SIG-M5 treated with dmso at 0.1 percent for 504 hours (cell line): ENCODE results near the gene BCL6.
A peak's percentile ranks its signal among the peaks of the same experiment; 100 is the strongest.

ENCODE experiments used
- DNase-seq: peaks from one replicate; lab custom pipeline; 2025; ENCODE audit not compliant: unreplicated experiment; lab: John Stamatoyannopoulos, UW

BCL6 gene

DNA sequence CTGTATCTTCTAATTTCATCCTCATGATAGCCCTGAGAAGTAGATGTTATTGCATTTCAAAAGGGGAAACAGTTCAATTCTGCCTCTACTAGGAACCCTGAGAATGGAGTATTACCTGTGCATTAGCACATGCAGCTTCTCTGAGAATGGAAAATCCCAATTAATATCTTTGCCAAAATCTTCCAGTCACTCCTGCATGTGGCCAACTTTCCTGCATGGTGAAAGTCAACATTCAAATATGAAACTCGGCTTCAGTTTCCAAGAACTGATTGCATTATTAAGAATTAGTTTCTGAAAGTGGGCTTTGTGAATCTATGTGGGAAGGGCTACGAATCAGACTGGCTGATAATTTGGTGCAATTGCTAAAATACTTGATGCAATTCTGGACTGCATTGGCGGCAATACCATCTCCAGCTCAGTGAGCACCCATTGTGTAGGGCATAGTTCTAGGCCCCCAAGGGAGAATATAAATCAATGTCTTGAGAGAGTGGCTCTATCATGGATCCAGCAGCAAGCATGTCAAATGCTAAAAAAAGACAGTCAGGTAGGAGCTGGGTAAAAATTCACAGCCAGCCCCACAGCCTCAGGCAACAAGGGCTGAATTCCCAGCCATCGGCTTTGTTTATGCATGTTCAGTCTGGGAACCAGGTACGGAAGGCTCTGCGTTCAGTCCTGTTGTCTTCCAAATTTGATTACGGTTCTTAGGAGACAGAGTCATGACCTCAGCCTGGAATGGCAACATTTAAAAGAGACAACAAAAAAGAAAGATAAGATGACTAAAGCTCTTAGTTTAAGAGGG is 18.8 kb upstream of the BCL6 start:
- no peak for DNase-seq

DNA sequence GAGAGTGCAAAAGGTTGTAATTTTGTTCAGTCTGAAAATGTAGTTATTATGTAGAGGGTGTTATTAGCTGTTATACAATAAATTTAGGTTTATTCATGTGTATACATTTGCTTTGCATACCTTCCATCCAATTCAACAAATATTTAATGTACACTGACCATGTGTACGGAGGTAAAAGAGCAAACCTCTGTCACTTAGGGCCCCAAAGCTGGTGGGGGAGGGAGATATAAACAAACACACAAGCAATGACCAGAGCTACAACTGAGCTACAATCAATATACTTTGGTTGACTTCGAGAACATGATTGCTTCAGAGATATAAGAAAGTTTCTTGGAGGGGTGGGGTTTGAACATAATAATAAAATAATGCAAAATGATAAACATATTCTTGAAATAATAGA is 17.5 kb upstream of the BCL6 start:
- DNase-seq = no peak

DNA sequence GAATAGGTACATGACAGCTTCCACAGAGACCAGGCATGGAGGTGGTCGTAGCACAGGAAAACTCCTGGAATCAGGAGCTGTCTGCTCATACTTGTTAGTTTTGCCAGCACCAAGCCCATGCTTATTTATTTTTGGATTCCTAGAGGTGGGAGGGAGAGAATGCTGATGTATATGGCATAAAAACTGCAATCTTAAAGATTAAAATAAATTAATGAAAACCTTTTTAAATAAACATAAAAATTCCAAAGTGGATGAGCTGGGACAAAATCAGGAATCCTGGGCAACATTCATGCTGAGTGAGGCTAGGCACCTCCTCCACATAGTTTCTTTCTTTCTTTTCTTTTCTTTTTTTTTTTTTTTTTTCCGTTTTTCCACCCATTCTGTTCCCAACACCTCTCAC is 14.3 kb upstream of the BCL6 start:
- DNase-seq = no peak

DNA sequence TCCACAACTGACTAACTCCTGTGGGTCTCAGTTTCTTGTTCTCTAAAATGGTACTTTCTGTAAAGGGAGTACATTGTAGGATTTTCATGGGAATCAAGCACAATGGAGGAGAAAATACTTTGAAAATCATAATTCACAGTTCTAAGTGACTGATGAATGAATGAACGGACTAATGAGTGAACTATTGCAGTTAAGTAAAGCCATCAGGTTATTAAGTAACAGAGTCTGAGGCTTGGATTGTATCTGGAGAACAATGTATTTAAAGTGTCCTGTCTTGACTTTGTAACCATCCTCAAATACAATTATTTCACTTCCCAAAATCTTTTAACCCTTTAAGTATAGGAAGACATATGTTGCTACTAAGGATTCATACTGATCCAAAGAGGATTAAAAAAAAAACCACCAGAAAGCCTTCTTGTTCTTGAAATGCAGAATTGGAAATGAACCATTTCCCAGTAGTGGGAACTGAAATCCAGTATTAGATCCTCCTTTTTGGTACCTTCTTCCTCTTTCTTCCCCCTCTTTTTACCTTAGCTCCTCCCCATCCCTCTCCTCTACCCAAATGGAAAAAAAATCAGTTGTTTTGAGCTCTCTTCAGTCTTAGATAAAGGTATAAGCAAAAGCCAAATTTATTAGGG is 13.2 kb upstream of the BCL6 start:
- peak; percentile 31 for DNase-seq

DNA sequence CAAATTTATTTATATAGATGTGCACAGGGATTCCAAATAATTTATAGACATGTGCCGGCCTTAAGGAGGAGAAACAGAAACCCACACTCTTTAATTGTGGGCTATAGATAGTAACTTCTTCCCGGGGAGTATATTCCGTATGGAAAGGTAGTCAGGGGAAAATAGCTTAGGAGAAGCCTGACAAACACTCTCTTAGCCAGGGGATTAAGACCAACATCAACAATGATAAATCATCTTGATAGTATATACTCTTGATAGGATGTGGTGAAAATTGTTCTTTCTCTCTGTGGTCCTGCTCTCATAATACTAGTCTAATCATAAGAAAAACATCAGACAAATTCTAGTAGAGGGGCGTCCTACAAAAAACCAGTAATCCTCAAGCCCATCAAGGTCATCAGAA is 8.2 kb upstream of the BCL6 start:
- DNase-seq = no peak

DNA sequence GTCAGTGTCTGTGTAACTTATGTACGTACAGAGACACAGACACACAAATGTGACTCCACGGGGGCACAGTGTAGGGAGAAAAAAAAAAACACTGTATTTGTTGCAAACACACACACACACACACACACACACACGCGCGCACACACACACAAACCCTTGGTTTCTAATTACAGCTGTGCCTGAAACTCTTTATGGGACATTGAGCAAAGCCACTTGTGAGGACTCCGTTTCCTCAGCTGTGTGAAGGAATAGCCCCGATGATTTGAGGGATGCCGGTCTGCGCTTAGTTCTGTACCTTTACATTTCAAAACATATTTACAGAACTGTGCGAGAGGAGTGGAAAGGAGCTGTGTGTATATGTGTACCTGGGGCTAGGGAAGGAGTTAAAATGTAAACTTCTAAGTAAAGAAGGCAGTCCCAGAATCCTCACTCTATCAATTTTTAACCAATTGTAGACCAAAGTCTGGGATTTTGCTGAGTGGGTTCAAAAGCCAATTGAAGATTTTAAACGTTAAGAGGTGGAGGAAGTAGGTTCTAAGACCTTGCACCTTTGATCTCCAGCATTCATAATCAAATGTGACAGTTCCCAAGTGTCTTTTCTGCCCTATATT is 5.3 kb upstream of the BCL6 start:
- DNase-seq = no peak

DNA sequence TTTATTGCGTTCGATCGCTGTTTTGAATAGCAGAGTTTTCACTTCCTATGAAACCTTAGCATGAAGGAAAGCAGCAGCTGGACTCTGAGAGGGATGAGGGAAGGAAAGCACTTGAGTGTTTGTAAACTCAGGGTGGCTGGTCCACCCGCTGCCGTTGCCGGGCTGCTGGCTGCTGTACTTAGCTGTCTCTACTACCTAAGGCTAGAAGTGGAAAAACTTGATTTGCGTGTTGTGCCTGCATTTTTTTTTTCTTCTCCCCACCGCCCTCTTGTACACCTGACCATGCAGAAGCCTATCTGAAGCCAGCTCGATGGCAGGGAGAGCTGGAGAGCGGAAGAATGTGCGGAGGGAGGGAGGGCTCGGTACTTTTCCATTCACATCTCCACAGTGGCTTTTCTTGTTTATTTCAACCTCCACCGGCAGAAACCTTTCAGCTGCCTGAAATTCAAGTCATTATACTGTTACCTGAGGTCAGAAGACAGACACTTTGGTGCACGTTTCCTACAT is 4.8 kb upstream of the BCL6 start:
- peak; percentile 71 for DNase-seq

DNA sequence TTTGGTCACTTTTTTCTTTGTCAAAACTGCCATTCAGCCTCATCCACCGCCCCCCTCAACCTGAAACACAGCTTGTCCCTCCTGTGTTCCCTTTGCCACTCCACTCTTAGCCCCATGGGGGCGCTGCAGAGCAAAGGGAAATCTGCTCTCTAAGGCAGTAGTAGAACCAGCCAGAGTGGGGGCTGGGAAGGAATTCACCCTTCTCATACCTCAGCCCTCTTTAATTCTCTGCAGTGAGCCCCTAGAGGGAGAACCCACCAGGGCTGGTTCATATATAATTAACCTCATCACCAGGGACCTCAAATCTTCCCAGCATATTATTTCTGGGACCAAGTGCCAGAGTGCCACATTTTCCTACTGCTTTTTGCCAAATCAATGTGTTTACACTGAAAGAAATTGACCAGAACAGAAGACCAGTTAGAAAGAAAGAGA is 2.8 kb upstream of the BCL6 start:
- DNase-seq = peak; percentile 75

DNA sequence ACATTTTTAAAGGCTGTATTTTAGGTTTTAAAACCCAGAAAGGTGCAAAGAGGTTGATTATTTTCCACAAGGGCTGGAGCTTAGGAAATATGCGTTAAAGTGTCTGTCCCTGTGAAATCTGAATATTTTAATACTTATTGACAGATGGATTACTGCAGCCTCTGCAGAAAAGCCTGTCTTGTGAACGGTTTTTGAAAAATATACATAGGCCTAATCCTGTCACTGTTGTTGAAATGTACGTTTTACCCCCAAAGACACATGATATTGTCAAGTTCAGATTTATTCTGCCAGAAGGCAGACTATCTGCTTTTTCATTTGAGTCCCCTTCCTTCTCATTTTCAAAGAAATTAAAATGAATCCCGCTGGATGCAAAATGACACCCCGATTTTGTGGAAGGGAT is 2.2 kb upstream of the BCL6 start:
- DNase-seq = no peak

DNA sequence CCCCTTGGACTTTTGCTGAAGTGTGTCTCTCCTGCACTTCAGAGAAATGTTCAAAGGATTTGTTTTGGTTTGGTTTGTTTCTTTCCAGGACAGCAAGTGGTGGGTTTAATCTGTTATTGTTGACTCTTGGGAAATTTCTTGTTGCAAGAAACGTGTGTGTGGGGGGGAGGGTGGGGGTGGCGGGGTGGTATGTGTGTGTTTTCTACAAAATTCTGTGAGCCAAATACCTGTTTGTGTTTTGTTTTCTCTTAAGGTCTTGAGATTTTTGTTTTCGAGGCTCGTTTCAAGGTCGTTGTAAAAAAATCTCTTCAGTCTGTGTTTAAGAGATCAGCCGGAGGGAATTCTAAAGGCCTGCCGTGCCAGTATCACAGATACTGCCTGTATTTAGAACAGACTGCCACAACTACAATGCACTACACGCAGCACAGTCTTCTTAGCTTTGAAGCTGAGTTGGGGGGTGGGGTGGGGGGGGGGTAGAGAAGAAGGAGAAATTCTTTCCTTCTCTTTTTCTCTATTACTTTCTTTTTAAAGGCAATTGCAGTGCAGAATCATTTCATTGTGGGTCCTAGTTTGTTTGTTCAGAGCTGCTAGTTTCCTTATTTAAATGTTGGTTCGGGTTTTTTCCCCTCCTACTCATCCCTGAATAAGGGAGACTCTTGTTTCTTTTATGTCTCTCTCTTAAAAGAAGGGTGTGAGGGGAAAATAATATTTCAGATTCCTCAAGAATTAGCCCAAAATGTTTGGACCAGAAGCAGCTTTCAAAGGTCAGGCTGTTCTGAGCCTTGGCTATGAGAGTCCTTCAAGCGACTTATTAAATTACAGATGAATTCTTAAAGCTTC is 1.4 kb upstream of the BCL6 start:
- no peak for DNase-seq

DNA sequence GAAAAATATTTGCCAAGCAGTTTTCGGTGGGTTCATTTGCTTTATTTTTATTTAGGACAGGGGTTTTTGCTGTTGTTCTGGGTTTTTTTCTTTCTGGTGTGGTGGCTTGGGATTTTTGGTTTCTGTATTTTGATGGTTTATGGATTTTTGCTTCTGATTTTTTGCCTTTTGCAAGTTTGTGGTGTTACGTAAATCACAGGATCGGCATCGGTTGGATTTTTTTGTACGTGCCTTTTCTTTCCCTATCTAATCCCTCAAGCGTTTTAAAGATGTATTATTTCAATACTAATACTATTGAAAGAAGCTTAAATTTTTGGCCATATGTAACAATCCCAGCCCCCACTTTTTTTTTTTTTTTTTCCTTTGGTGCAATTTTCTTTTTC is 782 bp upstream of the BCL6 start:
- no peak for DNase-seq

DNA sequence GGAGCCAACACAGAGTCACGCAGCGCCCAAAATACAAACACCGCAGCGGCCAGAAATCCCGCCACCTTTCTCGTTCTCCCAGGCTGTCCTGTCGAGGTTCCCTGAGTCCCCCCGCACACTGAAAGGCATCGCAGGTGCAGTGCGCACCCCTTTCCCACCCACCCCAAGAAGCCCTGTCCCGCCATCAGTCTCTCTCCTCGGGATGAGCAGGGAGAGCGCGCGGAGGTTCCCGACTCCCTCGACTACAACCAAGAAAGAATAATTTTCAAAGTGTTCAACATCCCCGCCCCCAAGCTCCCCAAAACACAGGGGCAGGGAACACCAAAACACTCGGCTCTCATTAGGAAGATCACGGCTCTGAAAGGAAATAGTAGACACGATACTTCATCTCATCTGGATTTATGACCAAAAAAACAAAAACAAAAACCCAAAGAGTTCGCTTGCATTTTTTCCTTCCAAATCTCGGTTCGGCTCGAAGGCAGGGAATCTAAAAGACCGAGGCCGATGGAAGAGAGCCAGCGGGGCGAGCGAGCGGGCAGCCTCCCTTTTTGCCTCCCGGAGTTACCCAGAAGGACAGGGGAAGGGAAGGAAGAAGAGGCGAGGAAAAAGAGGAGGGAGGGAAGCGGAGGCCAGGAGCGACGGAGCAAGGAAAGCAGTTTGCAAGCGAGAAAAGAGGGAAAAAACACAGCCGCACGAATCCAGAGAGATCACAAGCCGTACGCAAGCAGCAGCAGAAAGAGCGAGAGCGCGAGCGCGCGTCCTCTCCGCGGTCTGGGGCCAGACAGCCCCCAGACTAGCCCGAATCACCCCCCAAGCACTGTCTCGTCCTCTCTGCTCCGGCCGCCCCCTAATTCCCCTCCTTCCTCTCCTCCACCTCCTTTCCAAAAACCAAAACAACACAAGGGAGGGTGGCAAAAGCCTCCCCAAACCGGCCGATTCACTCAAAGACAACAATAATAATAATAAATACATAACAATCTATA is 808 bp downstream of the BCL6 start:
- peak; percentile 36 for DNase-seq

DNA sequence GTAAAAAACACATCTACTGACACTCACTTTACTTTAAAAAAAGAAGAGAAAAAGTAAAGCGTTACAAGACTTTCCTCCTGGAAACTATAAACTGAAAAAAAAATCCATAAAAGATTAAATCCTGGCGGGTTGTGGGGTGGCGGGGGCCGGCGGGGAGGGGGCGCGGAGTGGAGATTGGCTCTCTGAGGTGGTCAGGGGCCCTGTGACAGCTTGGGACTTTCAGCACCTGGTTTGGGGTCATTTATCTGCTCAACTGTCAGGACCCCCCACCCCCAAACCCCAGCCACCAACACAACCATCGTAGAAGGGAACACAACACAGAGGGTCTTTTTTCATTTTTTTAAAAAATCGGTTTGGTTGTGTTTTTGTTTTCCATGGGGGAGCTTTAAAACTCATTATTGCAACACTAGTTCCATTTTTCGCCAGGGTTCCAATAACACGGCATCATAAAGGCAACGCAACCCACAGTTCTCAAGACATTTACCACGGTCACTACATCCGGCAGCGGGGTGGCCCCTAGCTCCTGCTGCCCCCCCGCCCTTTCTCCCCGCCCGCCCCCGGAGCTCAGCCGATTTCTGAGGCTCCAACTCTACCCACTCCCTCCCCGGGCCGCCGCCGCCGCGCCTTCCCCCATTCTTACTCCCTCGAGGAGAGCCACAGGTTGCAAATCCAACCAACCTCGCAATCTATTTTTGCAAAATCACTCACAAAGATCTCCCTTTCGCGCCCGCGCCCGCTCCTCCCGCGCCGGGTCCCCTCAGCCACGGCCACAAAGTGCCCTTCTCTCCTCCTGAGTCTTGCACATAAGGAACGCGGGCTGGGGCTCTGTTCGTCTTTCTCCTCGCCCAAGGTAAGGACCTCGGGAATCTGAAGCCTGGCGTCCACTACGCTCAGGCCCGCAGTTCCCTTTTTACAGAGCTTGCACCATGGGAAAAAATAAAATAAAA is 1.8 kb downstream of the BCL6 start:
- DNase-seq = peak; percentile 58

DNA sequence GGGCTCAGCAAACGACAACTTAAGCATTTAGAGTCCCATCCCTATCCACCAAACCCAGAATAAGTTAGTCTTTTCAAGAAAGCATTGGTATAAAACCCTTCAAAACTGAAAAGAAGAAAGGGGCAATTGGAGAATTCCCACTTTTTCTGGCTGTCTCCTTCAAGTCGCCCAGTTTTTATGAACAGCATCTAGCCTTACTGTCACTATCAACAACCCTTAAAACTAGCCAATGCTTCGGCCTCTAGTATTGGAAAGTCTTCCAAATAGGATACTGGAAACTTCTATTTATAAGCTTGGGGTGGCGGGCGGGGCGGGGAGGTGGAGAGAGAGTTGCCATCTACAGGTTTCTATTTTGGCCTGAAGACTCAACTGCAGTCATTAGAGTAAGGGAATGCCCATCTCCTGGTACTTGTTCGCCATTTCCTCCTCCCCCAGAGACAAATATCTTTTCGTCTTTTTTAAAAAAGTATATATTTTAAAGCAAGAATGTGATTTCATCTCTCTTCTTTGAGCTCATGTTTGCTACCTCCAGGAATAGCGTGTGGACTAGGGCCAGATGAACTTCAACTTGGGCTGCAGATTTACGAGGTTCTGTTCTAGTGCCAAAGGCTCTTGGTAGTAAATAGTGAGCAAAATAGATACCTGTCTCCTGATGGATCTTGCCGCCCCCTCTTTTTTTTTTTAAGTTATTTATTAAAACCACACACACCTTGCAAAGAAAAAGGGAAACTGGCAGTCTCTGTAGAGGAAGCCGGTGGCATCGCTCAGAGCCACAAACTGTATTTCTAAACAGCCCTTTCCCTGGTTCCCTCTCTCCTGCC is 2.7 kb downstream of the BCL6 start:
- DNase-seq = peak; percentile 28

DNA sequence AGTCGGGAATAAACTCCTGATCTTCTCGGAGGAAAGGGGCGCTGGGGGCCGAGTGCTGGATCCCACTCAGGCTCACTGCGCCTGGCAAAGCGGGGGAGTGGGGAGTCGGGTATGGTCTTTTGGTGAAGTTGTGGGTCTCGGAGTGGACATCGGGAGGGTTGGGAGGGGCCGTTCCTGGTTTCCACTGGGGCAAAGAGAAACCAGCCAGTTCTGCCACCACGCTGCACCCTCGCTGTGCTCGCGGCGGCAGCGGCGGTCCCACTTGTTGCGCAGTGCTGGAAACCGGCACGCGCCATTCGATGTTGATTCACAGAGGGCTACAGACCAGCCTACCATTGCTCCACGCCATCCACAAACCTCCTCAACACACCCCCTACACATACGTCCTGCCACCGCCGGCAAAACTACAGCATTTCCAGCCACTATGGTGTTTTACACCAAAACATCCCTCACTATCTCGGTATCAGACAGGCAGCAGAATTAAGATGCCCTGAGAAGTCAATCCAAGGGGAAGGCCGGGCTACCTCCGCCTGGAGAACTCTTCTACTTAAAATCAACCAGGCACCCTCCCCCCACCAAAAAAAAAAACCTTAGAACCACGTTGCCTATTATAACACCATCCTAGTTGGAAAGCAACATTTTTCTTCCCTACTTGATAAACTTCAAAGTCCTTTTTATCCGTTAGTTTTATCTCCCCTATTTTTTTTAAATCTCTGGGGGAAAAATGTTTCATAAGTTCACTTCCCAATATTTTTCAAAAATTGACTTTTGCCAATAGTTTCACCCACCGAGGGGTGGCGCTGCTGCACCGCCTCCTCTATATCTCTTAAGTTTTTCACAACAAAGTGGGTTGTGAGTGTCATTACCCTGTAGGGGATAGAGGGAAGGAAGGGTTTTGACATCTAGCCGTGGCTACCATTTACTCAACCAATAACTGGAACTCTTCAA is 3.6 kb downstream of the BCL6 start:
- peak; percentile 92 for DNase-seq

DNA sequence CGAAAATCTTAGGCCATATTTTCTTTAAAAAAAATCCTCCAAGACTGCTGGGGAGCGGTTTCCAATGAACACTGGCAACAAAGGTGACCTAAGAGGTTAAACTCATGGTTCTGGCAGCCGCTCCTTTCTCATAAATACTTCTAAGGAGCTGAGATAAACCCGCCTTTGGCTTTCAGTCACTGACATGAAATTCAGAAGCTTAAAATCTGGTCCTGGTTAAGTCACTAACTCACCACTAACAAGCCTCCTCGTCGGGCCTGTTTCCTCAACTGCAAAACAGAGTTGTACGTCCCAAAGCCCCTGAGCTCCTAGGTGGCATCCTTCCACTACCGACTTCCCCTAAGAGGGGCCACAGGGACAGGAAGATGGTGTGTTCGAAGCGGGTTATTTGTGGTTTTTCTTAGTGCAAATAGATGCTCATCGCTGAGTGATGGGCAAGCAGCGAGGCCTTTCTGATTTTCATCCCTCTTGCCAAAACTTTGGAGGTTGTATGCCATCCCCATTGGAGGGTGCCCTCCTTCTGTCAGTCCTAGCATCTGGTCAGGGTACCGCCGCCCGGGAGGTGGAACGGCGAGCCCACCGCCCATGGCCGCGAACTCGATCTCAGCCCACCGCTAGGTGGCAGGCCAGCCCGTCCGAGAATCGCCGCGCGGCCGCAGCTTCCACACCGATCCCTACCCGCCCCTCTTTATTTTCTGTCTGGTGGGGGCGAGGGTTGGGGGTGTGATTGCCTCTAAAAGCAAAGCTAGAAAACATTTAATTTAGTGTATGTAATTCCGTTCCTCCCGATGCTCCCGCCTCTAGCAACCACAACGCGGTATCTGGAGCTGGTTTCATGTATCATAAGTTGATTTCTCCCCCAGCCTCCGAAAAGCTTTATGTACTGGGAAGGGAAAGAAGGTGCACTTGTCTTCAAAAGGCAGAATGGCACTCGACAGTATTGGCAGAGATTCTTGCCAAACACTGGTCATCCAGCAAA is 4.6 kb downstream of the BCL6 start:
- peak; percentile 36 for DNase-seq
